Effector CD8-positive, alpha-beta T cell (primary cell): ENCODE data around the gene PAN3.

ENCODE experiments used
- DNase-seq: peaks from one replicate; lab custom pipeline; 2025; lab: John Stamatoyannopoulos, UW

The PAN3 gene

DNA sequence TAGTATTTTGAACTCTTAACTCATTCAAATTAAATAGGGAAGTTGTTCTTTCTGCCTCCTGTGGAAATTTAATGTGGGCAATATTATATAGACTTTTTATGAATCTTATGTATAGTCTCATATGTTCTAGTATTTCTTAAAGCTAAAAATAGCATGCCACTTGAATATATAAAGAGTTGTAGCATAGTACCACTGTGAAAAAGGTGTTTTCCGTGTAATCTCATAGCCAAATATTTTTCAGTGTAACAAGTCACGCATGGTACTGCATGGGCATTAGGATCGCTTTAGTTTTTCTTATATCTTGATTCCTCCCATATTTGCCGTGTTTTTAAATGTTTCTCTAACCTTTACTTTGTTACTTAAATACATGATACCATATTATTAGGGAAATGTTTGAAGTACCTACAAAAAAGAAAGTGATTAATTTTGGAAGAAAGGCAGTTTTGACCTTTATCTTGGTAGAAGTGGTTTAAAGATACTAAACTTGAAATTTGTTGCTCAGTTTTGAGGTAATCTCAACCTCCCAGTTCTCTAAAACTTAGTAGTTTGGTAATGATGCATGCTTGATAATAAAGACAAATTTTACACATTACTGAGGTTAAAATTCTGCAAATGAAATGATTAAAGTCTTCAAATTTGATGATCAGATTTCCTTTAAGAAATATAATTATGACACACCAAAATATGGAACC lies 81.2 kb downstream of the PAN3 start:
- no peak for DNase-seq

DNA sequence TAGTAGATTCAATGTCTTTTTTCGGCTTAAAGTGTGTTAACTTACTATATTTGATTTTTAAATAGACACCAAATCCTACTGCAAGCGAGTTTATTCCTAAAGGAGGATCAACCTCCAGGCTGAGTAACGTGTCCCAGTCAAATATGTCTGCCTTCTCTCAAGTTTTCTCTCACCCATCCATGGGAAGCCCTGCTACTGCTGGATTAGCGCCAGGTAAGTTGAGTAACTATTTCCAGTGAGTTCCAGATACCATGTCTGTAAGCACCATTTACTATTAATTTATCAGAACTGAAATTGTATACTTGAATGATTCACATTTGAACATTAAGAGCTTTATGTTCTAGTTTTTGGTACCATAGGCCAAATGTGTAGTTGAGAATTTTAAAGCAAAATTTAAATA lies 81.8 kb downstream of the PAN3 start:
- no peak for DNase-seq

DNA sequence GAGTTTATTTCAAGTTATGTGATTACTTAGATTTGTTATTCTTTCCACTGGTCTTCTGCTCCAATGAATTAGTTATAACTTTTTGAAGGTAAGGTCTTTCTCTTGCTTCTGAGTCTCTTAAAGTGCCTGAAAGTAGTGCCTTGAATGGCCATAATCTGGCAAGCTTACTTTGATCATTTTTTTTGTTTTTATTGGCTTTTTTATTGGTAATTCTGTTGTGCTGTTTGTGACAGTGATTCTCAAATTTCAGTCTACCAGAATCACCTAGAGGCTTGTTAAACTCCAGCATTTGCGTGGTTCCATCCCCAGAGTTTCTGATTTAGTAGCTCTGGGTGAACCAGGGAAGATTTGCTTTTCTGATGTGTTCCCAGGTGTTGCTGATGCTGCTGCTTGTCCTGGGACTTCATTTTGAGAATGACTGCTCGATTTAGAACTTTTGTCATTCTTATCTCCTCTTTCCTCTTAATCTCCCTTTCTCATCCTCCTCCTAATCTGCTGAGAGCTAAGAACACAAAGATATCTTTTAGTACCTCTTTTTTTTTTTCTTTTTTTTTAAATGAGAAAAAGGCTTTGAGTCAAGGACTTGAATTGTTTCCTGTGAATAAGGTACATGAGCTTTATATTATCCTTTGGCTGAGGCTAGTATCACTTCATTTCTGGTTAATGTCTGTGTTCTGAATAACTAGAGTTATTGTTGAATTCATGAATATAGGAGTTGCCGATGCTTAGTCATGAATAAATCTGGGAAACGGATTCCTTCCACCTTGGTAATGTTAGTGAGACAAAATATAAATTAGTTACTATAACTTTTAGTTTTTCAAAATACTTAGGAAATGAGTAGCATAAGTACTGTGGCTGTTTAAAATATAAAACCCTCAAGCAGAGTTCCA lies 91.4 kb downstream of the PAN3 start:
- no peak for DNase-seq

DNA sequence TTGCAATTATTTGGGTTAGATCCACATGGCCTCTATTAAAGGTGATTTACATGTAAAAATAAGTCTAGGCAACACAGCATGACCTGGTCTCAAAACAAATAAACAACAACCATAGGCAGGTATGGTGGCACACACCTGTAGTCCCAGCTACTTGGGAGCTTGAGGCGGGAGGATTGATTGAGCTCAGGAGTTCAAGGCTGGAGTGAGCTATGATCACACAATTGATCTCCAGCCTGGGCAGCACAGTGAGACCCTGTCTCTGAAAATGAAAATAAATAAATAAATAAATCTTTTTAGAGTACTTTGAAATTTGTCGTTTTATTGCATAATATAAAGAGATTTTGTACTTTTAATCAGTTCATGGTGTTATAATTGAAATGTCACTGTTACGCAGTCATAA lies 93.3 kb downstream of the PAN3 start:
- DNase-seq, result no peak

DNA sequence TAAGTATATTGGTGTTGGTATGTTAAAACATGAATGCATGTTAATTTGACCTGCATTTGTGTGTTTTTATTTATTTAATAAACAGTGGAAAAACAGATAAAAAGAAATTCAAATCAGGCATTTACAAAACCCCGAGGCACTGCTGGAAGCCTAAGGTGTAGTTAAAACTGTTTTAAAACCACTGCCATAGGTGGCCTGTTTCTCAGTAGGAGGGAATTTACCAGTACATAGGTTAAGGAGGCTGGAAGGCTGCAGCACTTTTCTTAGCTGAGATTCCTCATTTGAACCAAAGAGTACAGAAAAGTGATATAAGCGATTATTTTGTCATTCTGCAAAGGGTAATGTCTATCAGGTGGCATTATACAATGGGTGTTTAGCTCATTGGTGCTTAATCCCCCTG lies 99.6 kb downstream of the PAN3 start:
- no peak for DNase-seq

DNA sequence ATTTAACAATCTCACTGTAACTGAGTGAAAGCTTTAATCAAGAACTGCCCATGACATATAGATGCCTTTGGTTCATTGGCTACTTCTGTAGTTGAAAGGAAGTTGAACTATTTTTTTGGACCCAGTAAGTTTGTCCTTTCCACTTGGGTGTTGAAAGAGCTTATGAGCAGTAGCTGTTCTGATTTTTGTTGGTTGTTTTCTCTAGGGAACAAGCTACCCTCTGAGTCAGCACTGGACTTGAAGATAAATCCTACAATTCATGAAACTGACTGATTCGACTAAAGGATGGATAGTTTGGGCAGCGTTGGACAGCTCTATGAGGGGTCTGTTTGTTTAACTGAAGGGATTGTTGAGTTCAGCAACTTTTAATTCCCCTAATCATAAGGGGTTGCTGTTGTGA lies 101.0 kb downstream of the PAN3 start:
- DNase-seq, result no peak

DNA sequence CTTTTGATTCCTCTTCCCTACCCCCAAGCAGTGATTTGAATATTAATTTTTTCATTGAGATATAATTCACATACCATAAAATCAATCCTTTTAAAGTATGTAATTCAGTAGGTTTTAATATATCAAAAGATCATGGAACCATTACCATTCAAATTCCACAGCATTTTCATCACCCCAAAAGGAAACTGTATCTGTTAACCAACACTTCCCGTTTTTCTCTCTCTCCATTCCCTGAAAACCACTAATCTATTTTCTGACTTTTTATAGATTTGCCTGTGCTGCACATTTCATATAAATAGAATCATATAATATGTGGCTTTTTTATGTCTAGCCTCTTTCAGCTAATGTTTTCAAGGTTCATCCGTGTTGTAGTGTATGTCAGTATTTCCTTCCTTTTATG lies 107.1 kb downstream of the PAN3 start:
- no peak for DNase-seq

DNA sequence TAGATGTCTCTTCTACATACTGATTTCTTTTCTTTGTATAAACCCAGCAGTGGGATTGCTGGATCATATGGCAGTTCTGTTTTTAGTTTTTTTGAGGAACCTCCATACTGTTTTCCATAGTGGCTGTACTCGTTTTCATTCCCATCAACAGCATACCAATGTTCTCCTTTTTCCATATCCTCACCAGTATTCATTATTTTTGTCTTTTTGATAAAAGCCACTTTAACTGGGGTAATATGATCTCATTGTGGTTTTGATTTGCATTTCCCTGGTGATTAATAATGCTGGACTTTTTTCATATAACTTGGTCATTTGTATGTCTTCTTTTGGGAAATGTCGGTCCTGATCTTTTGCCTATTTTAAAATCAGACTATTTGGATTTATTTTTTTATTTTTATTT lies 108.5 kb downstream of the PAN3 start:
- no peak for DNase-seq

DNA sequence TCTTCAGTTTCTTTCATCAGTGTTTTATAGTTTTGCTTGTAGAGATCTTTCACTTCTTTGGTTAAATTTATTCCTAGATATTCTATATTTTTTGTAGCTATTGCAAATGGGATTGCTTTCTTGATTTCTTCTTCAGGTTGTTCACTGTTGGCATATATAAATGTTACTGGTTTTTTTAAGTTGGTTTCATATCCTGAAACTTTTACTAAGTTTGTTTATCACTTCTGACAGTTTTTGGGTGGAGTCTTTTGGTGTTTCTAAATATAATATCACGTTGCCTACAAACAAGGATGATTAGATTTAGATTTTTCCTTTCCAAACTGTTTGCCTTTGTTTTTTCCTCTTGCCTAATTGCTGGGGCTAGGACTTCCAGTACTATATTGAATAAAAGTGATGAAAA lies 109.7 kb downstream of the PAN3 start:
- no peak for DNase-seq

DNA sequence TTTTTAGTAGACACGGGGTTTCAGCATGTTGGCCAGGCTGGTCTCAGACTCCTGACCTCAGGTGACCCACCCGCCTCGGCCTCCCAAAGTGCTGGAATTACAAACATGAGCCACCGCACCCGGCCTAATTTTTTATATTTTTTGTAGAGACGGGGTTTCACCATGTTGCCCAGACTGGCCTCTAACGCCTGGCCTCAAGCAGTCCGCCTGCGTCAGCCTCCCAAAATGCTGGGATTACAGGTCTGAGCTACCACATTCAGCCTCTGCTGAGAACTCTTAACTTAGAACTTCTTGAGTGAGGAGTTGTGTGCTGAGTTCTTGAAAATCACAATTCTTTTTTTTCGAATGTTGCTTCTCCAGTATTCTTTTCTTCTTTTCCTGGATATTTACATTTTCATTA lies 112.2 kb downstream of the PAN3 start:
- no peak for DNase-seq

DNA sequence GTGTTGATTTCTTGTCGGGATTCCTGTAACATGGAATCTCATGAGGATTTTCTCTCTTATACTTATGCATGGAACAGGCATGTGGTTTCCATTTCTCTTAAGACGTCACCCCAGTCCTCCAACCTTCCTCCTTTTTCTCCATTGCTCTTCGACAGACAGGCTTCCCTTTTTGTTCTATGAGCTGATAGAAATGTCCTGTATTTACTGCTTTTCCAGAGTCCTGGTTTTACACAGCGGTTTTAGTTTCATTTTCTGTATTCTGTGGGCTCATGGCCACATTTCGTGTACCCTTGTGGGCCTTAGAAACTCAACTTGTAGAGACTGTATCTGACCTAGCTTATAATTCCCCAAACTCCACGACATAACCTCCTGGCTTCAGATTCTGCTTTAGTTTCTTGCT lies 113.1 kb downstream of the PAN3 start:
- no peak for DNase-seq

DNA sequence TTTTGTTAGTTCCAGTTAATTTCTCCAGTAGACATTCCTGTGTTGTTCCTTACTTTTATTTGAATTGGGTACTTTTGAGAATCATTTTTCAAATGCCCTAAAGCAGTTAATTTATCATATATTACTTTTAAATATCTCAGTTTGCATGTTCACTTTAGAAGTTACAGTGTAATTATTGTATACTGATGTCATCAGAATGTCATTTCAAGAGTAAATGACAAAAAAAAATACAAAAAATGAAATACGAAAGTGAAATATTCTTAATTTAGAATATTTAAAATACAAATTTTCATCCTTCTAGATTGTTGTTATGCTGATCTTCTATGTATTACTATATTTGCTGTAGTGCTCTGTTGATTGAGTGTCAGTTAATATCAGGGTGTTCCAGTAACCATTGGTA lies 114.2 kb downstream of the PAN3 start:
- DNase-seq, result no peak

DNA sequence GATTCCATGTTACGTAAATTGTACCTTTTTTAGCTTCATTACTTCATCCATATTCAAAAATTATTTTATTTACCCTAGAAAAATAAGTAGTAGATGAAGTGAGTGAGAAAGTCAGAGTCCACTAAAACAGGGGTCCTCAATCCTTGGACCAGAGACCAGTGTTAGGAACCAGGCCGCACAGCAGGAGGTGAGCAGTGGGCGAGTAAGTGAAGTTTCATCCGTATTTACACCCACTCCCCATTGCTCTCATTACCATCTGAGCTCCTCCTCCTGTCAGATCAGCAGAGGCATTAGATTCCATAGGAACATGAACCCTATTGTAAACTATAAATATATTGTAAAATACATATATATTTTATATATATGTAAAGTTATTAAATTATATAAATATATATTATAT lies 119.0 kb downstream of the PAN3 start:
- no peak for DNase-seq

DNA sequence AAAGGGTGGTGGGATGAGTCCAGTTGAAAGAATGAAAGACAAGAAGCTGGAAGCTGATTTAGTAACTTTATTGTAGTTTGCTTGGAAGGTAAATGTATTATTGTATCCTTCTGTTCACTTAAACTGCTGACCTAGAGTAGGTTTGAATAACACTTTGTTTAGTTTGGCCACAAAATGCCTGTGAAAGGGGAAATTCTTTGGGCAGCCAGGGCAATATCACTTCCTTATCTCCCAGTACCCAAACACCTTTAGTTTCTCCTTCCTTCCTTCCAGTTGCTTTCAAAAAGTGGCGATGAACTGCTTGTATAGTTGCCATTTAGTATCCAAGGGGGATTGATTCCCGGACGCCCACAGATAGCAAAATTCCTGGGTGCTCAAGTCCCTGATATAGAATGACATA lies 120.1 kb downstream of the PAN3 start:
- DNase-seq, result no peak

DNA sequence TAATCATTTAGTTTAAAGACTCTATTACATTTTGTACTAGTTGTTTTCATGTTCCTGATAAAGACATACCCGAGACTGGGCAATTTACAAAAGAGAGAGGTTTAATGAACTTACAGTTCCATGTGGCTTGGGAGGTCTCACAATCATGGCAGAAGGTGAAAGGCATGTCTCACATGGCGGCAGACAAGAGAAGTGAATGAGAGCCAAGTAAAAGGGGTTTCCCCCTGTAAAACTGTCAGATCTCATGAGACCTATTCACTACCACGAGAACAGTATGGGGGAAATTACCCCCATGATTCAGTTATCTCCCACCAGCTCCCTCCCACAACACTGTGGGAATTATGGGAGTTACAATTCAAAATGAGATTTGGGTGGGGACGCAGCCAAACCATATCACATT lies 129.2 kb downstream of the PAN3 start:
- DNase-seq, result no peak

DNA sequence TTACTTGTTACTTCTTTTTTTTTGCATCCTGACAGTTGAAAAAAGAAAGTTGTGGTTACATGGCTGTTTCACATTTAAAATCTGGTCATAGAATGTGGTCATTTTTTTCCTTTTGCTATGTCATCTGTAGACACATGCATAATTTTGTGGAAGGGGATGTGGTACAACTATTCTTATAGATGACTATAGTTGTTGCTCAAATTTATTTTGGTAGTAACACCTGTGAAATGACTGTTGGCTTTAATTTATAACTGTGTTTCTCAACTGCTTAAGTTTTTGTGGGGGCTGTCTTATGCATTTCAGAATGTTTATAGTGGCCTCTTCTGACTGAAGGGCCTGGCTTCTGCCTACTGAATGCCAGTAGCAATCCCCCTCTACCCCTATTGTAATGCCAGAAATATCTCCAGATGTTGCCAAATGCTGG lies 130.5 kb downstream of the PAN3 start:
- DNase-seq, result no peak

DNA sequence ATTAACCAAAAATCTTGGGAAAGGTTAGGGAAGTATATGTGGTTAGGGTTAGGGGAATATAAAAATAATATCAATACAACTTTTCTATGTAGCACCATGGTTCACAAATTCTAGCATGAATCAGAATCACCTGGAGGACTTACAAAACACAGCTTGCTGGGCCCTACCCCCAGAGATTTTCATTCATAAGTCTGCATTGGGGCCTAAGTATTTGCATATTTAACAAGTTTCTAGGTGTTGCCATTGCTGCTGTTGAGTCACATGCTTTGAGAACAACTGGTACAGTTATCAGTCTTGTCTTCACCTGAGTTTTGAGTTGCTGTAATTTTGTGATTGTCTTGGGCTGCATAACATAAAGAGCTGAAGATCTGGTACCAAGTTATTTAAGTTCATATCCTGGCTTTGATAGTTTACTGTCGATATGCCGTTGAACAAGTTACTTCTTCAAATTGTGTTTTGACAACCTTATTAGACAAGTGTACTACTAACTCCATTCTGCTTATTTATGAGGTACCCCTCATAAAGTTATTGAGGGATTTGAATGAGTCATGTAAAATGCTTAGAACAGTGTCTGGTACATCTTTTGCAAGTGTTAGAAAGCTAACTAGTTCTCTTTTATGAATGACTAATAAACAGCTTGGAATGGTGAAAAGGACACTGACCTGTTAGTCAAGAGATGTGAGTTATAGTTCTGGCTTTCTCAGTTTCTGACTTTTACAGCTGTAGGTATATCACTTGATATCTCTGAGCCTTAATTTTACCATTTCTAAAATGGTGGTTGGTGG lies 132.9 kb downstream of the PAN3 start:
- no peak for DNase-seq

DNA sequence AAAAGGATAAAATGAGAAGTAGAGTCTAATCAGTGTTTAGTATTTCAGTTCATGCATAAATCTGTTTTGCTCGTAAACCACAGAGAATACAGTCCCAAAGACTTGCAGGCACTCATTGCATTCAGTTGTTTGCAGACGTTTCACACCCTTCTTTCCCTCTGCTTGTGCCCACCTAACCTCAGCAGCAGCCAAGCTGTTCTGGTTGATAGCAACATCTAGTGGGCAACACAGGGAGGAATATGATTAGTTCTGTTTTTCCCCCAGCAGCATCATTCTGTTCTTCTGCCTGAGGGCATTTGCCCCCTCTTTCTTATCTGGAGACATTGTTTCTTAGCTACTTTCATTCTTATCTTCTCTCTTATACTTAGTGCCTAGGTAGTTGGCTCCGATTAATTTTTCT lies 135.6 kb downstream of the PAN3 start:
- no peak for DNase-seq

DNA sequence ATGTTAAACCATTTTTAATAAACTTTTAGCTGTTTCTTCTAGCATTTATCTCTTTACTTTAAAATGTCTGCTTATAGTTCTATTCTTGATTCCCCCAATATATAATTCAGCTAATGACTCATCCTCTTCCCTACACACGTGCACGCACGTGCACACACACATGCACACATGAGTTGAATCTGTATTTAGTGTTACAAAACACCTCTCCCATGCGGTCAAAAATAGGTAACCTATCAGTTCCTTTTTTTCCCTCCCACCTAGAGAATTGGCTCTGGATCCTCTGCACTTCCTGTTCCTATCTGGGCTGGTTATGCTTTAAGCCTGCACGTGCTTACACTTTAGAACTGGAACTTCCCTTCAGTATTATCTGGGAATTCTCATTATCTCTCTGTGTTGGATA lies 144.1 kb downstream of the PAN3 start:
- DNase-seq, result no peak

DNA sequence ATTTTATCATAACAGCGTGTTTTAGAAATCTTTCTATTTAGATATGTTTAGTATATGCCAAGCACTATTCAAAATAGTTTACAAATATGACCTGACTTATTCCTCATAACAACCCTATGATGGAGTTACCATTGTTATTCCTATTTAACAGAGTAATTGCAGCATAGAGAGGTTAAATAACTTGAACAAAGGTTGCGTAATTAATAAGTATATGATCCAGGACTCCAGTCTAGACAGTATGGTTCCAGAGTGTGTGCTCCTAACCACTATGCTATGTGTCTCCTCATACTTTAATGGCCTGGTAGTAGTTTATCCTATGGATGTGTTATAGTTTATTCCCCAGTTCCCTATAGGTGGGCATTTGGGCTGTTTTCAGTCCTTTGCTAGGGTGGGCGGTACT lies 145.3 kb downstream of the PAN3 start:
- DNase-seq, result no peak

DNA sequence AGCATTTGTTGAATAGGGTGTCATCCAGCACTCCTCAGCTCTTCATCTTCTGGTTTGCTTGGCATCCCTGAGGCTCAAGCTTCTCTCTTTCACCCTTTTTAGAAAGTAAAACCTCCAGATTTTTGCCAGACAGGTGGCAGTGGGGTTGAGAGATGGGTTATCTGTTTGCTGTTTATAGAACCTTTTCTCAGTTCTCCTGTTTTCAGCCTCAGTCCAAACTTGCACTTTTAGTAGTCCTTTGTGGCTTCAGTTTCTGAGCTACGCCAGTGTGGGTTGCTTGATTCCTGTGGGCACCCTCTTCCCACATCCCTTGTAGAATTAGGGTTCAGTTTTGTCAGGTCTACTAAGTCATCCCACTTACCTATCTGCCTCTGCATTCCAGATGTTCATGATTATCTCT lies 147.9 kb downstream of the PAN3 start:
- no peak for DNase-seq

DNA sequence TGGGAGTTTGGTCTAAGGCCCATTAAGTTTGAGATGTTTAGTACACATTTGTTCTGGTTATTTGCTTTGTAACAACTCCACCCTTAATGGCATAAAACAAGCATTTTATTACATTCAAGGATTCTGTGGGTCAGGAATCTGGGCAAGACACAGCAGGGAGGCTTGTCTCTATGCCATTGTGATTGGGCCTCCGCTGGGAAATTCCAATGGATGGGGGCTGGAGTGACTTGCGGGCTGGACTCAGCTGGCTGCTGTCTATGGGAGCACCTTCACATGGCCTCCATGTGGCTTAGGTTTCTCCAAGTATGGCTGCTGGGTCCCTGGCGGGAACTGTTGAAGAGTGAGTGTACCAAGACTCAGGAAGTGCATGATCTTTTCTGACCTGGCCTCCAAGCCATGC lies 159.0 kb downstream of the PAN3 start:
- DNase-seq, result no peak

DNA sequence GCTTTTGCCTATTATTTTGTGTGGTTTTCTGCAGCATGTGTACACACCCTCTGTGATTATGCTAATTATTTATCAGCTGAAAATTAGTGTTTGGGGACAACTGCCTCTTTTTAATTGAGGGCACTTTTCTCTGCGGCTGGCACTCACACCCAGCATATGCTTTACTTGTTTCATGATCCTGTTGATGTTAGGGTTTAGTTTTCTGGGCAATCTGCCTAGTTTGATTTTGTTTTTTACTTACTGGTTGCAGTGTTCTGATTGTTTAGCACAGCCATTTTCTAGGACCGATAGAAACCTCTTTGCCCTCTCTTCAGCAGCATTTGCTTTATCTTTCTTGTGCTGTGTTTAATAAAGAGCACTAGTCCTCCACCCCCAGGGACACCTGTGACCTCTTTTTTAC lies 161.6 kb downstream of the PAN3 start:
- DNase-seq, result no peak
